HG03457 (cell line): Measurements from ENCODE around the gene OTUD4.
A peak's percentile ranks its signal among the peaks of the same experiment; 100 is the strongest.
"Not testable (repeated sequence)": the region's sequence is repeated elsewhere in the genome, so short reads cannot be mapped to it uniquely, and the experiment has no call there.

Source experiments
- ATAC-seq: cut with Tn5 transposase; IDR thresholded peaks from one replicate; pipeline ENCODE4 v1.9.1; 2021; ENCODE audit warnings: moderate number of reproducible peaks; ENCODE audit not compliant: unreplicated experiment

The OTUD4 gene

DNA sequence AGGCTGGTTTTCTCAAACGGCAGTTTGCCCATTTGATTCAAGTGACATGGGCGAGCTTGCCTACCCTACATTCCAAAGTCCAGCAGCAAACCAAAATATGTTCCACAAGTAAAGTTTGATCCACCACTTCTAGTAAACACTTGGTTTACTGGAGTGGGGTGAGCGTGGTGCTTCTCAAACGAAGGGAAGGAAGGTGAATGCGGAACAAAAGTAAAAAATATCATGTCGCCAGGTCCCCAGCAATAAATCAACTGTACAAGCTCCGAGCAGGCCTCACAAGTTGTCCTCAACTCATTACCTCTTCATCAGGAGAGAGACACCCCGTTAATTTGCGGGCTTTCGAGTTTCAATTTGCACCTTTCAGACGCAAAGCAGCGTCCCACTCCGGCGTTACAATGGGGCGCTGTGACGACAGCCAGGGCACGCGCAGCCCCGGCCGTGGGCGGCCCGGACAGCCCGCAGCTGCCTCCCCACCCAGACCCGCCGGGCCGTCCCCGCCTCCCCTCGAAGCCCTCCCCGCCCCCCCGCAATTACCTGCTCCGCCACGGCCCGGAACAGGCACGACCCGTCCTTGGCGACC is 1.0 kb downstream of the OTUD4 start:
- peak; percentile 34 for ATAC-seq

DNA sequence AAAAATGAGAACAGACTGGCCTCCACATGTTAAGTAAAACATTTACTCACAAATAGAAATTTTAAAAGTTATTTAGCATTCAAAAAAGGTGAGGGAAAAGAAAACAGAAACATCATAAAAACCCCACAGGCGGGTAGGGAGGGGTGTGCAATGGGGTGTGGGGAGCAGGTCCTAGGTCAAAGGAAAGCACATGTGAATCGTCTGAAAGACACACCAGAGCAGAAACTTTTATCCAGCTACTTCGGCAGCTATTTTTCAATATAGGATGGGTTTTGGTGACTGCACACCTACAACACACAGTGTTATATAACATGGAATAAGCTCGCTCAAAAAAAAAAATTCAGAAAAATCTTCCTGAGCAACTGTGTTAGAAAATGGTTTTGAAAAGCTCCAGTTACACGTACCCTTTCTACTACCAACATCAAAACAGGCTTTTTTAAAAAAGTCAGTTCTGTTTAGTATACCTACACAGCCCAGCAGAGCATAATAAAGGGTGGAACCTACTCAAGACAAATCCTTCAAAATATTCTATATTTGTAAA is 1.6 kb downstream of the OTUD4 start:
- ATAC-seq, result no peak

DNA sequence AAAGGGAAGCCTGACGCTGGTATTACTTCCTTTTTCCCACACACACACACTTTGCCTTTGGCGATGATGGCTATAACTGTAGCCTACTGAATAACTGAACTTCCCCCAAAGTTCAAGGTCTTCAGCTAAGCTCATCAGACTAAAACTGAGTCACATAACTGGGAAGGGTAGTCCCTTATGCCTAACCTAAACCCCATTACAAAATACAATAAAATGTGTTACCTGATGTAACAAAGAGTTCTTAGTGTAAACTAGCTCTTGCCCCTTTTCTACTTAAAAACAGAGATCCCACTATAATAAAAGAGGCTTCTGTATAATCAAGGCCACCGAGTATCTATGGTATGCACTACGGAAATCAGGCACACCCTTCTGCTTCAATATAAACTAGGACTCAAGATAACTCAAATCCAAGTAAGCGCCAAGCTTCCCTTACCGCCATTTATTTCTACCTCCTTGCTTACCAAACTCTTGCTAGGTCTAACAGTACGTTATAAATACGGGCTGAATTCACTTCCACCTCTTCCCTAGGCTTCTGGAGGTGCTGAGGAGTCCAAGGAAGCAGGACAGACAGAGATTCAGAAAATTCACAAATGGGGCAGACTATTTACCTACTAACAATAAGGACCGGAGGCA is 2.4 kb downstream of the OTUD4 start:
- ATAC-seq, result no peak

DNA sequence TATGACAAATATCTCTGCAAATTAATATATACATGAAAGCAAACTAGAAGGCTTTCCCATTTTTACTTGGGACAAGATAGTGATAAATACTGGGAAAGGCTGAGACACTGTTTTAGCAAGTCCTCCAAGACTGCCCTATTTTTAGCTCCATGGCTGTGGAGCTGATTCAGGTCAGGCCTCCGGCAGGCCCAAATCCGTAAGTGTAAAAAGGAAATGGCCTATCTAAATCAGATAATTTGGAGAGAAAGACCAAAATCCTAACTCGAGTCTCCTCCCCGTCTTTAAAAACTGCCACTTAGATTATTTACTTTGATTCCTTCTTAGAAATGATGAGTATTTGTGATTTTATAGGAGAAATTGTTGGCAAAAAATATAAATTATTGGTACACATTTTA is 2.9 kb downstream of the OTUD4 start:
- ATAC-seq, result no peak

DNA sequence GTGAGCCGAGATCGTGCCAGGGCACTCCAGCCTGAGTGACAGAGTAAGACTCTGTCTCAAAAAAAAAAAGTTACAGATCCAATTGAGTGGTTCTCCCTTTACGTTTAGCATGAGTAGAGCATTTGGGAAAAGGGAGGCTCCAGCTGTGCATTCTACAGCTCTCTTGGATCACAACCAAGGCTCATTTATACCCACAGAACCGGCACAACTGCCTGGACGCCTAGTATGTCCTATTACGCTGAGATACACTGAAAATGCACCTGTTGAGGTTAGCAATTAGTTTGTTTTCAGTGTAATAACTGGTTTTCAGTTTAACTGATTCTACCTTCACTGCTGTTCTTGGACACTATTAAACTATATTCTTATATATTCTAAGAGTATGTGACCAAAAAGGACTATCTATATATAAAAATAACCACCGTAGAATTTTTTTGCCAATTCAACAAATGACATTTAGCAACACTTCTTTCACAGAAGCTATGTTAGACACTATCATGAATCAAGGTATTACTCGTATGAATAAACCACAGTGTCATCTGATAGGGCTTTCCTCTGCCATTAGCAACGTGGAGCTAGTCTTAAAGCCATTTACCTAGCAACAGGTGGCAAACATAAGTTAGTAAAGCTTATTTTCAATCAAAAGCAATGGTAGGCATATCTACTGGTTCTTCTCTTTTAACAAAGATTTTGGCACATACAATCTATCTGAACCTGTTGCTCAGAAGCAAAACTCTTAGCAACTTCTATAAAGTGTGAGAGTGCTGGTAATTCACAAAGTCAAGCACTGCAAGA is 3.6 kb downstream of the OTUD4 start:
- ATAC-seq, result no peak

DNA sequence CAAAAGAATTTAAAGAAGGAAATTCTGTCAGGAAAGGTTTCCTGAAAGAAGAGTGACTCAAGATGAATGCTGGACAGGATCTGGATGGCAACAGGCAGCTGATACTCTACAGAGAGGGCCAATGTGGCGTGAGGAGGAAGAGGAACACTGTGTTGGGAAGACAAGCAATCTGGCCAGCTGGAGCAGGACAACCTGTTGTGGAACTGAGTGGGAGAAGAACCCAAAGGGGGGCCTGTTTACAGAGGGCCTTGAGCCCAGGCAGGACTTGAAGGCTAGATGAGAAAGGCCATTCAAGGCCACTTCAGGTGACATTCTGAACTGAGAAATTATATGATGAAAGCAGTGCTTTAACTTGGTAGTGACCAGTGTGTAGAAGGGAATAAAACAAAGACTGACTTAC is 8.5 kb downstream of the OTUD4 start:
- no peak for ATAC-seq

DNA sequence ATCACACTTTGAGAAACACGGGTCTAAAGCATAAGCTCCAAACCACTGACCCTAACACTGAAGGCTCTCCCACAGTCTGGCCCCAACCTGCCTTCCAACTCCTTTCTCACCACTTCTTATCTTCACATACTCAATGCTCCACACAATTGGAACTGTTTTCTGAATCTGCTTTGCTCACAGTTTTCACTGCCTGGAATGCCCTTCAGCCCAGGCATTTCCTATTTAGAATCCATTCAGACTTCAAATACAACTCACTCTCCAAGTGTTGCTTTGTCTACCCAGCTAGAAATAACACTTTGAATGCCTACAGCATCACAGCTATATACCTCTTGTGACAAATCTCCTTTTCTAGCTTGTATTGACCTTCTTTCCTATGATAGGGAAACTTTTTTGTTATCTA is 10.2 kb downstream of the OTUD4 start:
- no peak for ATAC-seq

DNA sequence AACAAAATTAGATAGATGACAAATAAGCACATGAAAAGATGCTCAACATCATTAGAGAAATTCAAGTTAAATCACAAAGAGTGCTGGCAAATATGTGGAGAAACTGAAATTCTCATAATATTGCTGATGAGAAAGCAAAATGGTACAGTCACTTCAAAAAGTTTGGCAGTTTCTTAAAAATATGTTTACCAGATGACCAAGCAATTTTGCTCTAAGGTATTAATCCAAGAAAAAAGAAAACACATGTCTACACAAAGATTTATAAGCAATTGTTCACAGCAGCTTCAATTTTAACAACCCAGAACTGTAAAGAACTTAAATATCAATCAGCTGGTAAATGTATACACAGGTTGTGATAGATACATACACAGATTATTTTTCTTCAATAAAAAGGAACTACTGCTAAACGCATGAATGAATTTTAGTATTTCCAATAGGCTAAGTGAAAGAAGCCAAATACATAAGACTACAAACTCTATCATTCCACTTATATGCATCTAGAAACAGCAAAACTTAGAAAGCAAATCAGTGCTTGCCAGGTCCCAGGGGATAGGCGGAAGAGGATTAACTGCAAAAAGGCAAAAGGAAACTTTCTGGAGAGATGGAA is 11.7 kb downstream of the OTUD4 start:
- ATAC-seq, result no peak

DNA sequence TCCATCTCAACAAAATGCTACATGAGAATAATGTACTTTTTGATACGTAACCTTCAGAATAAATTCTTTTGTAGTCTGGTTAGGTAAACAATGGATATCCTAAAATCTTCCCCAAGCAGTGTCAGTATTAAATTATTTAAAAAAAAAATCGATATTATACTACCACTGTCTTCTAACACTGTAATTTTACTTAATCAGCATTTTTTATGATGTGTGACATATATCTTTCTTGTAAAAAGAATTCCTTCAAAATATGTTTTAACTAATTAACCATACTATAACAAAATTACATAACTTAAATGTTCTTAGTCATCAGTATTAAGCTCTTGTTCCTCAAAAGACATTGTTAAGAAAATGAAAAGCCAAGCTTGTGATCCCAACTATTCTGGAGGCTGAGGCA is 12.5 kb downstream of the OTUD4 start:
- no peak for ATAC-seq

DNA sequence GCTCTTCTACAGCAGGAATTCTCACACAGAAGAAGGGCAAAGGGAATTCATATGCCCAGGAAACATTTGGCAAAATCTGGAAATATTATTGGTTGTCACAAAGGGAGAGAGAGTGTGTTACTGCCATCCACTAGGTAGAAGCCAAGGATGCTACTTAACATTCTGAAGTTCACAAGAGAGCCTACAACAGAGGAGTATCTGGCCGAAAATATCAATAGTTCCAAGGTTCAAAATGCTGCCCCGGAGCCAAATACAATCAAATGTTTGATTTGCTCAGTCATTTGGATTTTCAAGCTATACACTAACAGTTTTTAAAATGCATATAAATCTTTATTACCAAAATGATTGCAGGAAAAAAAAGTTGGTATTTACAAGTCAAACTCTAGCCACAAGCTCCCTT is 18.8 kb downstream of the OTUD4 start:
- no peak for ATAC-seq

DNA sequence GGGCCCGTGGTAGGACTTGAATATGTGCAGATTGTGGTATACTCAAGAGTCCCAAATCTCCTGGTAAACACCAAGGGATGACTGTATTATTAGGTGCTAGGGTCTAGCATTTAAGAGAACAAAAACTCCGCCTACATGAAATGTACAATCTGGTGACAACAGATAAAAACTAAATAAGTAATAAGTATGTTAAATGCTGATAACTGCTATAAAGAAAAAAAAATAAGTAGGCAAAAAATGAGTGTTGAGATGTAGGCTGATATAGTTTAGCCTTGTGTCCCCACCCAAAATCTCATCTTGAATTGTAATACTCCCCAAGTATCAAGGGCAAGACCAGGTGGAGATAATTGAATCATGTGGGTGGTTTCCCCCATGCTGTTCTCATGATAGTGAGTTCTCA is 23.4 kb downstream of the OTUD4 start:
- ATAC-seq, result no peak

DNA sequence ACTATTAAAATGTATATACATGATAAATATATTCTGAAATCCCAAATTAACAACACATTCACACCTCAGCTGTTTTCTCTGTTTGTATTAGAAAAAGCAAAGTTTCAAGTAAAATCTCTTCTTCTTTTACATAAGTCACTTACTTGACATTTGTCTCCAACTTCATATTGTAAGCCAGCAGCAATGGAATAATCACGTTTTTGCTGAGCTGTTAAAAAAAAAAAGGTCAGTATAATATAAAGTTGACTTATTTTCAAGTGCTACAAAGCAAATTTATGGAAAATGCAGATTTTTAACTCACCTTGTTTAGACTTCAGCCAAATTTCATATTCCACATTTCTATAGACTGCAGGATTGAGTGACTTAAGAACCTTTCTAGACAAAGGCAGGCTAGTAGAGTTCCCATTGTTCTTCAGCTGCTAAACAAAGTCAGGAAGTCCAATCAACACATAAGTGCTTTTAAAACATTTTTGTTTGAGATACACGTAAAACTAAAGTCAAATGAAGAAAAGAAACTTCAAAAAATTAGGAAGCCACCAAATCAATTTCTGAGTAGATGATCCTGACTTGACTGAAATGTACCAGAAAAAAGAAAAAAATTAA is 25.0 kb downstream of the OTUD4 start:
- no peak for ATAC-seq

DNA sequence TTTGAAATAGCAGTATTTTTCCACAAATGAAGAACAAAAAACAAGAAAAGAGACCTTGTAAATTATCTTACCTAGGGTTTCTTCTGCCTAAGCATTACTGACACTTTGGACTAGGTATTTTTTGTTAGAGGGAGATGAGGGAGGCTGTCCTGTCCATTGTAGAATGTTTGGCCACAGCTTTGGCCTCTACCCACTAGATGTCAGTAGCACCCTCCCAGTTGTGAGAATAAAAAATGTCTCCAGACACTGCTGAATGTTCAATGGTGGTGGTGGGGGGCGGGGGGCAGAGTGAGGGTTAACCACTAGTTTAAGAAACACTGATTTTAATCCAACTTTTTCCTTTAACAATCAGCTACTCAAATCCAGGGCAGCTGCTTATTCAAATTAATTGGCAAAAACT is 25.8 kb downstream of the OTUD4 start:
- ATAC-seq, result peak; percentile 63

DNA sequence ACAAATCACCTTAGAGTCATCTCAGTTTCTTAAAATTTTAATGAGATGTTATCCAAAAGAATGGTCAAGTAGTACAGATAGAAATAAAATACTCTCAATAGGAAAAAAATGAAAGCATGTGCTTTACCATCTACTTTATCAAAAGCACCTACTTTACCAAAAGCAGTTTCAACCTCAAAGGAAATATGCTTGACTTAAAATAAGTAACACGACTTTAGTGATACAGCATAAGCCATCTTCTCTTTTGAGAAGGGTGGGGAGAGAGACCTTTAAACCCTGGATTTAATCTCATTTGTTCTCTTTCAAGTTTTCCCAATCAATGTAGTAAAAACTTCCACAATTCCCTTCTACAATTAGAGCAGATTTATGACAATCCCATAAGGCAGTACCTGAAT is 26.5 kb downstream of the OTUD4 start:
- peak; percentile 46 for ATAC-seq

DNA sequence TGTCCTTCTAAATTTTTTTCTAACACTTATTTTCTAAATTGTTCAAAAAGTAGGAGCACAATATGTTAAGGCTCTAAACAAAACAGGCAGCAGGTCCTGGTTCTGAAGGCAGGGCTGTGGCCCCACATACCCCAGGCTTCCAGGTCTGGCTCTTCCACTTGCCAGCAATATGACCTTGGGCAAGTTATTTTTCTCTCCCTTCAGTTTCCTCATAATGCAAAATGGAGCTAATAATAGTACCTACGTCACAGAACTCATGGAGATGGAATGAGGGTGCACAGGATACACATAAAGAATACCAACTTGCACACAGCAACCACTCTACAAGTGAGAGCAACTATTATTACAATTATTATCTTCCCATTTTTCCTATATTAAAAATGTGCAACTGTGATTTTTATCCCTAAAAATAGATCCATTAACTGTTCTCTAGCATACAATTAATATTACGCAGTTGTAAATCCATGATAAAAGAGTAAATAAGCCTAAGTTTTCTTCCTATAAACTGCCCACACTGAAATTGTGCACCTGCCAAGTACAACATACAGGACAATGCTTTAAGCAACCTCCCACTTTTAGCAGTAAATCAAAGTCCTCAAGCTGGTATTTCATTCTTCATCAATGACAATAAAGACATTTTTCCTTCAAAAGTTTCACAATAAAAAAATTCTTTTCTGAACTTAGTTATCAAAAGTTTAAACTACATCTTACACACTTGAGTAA is 27.0 kb downstream of the OTUD4 start:
- no peak for ATAC-seq

DNA sequence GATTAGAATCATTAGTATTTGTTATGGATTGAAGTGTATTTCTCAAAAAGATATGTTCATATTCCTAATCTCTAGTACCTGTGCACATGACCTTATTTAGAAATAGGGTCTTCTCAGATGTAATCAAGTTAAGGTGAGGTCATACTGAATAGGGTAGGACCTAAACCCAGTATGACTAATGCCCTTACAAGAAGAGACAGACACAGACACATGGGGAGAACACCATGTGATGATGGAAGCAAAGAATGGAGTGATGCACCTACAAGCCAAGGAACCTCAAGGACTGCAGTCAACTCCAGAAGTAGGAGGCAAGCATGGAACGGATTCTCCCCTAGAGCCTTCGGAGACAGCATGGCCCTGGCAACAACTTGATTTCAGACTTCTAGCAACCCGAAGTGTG is 31.4 kb downstream of the OTUD4 start:
- no peak for ATAC-seq

DNA sequence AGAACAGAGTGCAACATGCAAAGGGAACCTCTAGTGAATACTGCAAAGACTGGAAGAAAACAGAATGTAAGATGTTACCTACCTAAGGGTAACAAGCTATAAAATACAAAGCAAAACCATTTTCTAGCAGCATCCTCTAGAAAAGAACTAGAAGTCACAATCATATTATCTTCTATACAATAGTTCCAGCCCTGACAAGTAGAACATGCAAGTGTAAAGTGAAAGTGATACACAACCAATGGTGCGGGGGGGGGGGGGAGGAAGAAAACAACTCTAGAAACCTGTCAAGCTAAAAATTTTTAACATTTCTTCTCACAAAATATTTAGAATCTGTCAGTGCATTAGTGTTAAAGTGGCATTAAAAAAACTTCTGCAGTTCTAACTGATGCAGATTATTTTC is 44.2 kb downstream of the OTUD4 start:
- not testable (repeated sequence) for ATAC-seq

DNA sequence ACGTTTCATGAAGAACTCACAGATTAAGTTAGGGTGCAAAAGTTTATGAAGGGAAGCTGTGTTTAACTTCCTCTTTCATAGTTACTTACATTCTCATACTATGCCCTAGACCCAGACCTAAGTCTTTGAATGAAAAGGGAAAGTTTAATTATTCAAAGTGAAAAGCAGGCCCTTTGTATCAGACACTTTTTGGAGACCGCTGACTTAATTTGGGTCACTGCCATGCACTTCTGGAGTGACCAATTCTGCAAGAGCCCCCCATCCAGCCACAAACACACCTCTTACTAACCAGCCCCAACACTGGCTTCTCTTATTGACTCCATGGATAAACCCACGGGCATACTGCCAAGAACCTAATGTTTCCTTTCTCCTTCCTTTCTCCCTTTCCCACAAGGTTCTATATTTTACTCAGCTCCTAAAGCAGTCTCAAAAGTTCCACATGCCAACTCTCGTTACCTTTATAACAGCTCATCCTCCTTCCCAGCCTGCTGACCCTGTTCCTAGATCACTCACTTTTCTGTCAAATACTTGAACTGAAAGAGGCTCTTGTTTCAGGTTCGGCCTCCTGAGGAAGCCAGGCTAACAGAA is 47.8 kb downstream of the OTUD4 start:
- ATAC-seq, result peak; percentile 63

DNA sequence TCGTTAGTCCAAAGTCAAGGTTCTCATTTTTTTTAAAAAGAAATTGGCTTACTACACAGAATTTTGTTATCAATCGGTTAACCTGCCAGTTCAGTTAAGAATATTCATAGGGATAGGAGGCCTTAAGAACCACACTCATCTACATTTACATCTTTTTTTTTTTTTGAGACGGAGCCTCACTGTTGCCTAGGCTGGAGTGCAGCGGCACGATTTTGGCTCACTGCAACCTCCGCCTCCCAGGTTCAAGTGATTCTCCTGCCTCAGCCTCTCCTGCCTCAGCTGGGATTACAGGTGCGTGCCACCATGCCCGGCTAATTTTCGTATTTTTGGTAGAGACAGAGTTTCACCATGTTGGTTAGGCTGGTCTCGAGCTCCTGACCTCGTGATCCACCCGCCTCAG is 48.5 kb downstream of the OTUD4 start:
- no peak for ATAC-seq

DNA sequence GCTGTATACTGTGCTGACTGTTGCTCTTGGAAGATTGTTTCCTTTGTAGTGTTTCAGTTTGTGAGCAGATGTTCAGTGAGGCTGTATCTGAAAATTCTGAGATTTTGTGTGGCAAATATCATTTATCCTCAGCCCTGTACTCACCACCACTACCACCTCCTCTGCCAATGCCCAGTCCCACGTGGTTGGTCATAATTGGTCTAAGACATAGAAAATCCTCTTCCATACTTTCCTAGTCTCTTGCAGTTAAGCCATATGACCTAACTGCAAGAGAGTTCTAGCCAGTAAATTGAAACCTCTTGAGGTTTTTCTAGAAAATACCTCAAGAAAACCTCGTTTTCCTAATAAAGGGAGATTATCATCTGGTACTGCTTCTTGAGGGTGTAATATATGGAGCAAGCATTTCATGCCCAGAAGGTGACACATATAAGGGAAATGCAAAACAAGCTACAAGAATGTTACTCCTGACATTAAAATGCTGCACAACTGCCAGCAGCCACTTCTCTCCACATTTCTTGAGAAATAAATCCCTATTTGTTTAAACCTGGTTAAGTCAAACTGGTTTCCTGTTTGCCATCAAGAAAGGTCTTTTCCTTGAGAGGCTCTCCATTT is 49.5 kb downstream of the OTUD4 start:
- no peak for ATAC-seq
